ENCODE results near the gene CCDC184. TPM values are rescaled to one million over a fixed set of nuclear protein-coding genes. Genes with fewer than 3 reads are reported as not detected.

Gene CCDC184
- total RNA-seq, 1 experiment from 2014 or later: 11.9 TPM

DNA sequence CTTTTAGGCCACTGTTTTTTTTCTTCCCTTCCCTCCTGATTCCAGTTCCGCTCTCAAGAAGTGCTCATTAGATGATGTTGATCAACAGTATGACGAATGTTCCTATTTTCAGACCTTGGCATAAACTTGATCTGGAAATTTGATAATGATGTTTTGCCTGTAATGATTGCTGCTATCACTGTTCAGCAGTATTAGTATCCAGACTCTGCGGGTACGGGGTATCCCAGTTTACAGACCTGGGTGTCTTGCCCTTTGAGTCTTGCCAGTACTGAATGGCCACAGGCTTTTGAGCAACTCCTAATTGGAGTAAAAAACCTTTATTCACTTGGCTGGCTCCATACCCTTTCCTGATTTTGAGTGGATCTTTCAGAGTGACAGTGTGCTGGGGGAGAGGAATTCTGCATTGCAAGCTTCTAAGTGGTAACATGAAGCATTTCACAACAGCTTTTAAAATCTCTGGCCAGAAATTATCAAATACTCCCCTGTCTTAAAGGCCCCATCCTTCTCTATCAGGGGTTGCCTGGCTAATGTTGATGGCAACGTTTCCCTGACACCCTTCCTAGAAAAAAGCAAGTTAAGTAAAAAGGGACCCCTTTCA, 20.2 kb upstream of the CCDC184 start:
- no peak overlapping the region for H3K27ac ChIP-seq
- no peaks in the 10 kb centered on the region for H3K27me3 ChIP-seq (replicated peaks)
- DNase-seq (ENCODE audit: low read depth in 1 of 2, low spot score in 2 of 2): peak in 1 of 2 experiments; percentile 71
- no peaks in the 10 kb centered on the region for H3K4me1 ChIP-seq (replicated peaks)
- H3K36me3 ChIP-seq: no peaks in the 10 kb centered on the region
- no peak overlapping the region for H3K4me3 ChIP-seq
- H3K9me3 ChIP-seq (replicated peaks): 0 out of 2 replicates have a peak, but pooled peaks cover 3% of the 10 kb centered on the region

DNA sequence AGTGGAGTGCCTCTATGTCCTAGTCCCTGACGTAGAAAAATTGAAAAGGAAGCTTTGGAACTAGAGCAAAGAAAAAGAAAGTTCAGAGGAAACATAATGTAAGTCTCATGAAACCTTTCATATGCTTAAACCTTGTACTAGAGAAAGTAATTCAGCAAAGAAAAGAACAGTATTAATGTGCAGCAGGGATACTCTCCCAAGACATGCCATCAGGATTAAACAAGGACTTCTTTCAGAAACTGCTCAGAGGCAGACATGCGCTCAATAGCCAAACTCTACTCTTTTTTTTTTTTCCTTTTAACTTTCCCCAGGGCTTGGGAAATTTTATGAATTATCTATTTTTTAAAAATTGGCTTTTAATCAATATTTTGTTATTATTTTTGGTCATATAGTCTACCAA, 19.0 kb upstream of the CCDC184 start:
- H3K36me3 ChIP-seq: no peaks in the 10 kb centered on the region
- 0 out of 2 replicates have a peak, but pooled peaks cover 3% of the 10 kb centered on the region for H3K9me3 ChIP-seq (replicated peaks)
- no peak overlapping the region for H3K4me3 ChIP-seq
- peak in 1 of 2 experiments; percentile 44 for DNase-seq (ENCODE audit: low read depth in 1 of 2, low spot score in 2 of 2)
- no peak overlapping the region for H3K27ac ChIP-seq
- H3K4me1 ChIP-seq (replicated peaks): no peaks in the 10 kb centered on the region
- no peaks in the 10 kb centered on the region for H3K27me3 ChIP-seq (replicated peaks)

DNA sequence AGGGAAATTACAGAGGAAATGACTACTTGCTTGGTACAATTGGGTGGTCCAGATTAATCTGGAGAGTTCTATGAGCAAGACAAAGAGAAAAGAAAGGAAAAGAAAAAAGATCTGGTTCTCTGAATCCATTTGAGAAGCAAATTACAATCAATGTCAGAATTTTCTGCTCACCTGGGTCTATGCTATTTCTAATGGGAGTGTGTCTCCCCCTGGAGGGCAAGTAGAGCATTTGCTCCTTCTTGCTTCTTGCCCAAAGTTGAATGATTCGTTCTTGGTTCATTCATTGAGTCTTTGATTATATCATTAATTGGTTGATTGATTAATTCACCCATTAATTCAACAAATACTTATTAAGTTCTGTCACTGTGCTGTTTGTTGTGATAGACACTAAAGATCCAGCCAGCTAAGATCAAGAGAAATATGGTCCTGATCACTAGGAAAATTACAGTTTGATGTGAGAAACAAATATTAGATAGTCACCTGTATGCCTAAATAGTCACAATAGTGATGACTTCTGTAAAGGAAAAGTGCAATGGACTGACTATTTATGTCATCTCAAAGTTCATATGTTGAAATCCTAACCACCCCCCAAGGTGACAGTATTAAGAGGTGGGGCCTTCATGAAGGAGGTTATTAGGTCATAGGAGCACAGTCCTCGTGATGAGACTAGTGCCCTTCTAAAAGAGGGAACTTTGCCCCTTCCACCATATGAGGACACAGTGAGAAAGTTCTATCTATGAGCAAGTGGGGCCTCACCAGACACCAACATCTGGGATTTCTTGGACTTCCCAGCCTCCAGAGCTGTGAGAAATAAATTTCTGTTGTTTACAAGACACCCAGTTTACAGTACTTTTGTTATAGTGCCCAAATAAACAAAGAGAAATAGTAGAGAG, 18.1 kb upstream of the CCDC184 start:
- H3K27me3 ChIP-seq (replicated peaks): no peaks in the 10 kb centered on the region
- H3K36me3 ChIP-seq: no peaks in the 10 kb centered on the region
- DNase-seq (ENCODE audit: low read depth in 1 of 2, low spot score in 2 of 2): peak; percentile 96 to 97
- H3K9me3 ChIP-seq (replicated peaks): 0 out of 2 replicates have a peak, but pooled peaks cover 3% of the 10 kb centered on the region
- no peak overlapping the region for H3K27ac ChIP-seq
- no peak overlapping the region for H3K4me3 ChIP-seq
- H3K4me1 ChIP-seq (replicated peaks): no peaks in the 10 kb centered on the region

DNA sequence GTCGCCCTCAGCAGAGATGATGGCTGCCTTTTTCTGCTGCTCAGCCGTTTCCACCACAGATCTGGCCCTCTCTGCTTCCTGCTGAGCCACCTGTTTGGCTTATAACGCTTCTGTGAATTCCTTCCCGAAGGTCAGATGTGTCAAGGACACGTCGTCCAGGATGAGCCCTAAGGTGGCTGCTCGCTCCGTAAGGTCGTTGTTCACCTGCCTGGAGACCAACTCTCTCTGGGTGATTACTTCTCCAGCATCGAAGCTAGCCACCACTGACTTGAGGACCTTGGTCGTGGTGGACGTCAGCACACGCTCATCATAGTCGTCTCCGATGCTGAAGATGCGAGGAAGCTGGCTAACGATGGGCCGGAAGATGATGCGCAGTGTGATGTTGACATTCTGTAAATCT, 14.4 kb upstream of the CCDC184 start:
- H3K27me3 ChIP-seq (replicated peaks): no peaks in the 10 kb centered on the region

DNA sequence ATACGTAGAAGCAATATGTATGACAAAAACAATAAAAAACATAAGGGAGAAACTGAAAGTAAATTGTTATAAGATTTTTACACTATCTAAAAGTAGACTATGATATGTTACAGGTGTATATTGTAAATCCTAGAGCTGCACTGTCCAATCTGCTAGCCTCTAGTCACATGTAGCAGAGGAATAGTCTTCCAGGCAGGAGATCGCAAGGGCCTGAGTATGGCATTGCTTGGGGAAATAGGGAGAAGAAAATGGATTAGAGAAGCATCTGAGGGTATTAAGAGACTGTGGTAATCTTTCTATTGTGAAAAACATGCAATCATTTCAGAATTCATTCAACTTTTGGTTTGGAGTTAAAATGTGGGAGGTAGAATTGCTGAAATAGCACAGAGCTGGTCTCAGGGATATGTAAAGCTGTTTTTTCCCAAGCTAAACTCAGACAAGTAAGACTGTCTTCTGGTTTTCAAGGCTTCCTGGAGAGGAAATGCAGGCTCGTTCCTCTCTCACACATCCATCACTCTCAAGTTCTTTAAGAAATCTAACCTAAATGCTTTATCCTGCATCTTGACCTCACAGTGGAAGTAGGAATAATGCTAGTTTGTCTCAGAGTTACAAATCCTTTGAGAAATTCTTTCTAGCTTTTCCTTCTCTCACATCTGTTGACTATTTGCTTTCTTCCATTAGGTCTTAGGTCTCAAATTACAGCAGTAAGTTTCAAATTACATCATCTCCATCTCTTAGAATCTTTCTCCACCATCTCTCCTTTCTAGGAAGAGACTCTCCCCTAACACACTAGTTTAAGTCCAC, 7.6 kb upstream of the CCDC184 start:
- Histone ChIP-seq H3K9me3 (replicated peaks) (no peaks in the 10 kb centered on the region), H3K27me3 (replicated peaks) (peaks cover 25% of the 10 kb centered on the region), H3K4me3 (no peak overlapping the region), H3K36me3 (no peaks in the 10 kb centered on the region), H3K4me1 (replicated peaks) (peaks cover 7% of the 10 kb centered on the region), H3K27ac (no peak overlapping the region)
- DNase-seq (ENCODE audit: low read depth in 1 of 2, low spot score in 2 of 2): peak in 1 of 2 experiments; percentile 63

More for the DNA sequence above, 14.4 kb upstream of the CCDC184 start:
- H3K4me3 ChIP-seq: no peak overlapping the region
- 0 out of 2 replicates have a peak, but pooled peaks cover 3% of the 10 kb centered on the region for H3K9me3 ChIP-seq (replicated peaks)
- H3K36me3 ChIP-seq: no peaks in the 10 kb centered on the region
- H3K4me1 ChIP-seq (replicated peaks): no peaks in the 10 kb centered on the region
- no peak overlapping the region for H3K27ac ChIP-seq
- DNase-seq (ENCODE audit: low read depth in 1 of 2, low spot score in 2 of 2): peak in 1 of 2 experiments; percentile 86

DNA sequence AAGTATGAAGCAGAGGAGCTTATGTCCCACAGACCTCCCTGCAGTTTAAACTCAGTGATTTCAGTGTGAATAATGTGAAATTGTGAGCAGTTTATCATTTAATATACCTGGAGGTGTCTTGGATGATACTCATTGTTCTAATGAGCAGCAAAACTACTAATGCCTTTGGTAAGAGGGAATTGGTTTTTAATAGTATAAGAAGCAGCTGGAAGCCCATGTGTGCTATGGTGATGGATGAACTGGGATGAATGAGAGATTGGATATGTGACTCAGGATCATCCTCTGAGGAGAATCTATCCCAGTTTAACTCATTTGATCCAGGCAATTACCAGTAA, 7.1 kb upstream of the CCDC184 start:
- DNase-seq (ENCODE audit: low read depth in 1 of 2, low spot score in 2 of 2): peak in 1 of 2 experiments; percentile 52
- no peak overlapping the region for H3K4me3 ChIP-seq
- H3K9me3 ChIP-seq (replicated peaks): no peaks in the 10 kb centered on the region
- peaks cover 25% of the 10 kb centered on the region for H3K27me3 ChIP-seq (replicated peaks)
- peaks cover 7% of the 10 kb centered on the region for H3K4me1 ChIP-seq (replicated peaks)
- H3K27ac ChIP-seq: no peak overlapping the region
- H3K36me3 ChIP-seq: no peaks in the 10 kb centered on the region

DNA sequence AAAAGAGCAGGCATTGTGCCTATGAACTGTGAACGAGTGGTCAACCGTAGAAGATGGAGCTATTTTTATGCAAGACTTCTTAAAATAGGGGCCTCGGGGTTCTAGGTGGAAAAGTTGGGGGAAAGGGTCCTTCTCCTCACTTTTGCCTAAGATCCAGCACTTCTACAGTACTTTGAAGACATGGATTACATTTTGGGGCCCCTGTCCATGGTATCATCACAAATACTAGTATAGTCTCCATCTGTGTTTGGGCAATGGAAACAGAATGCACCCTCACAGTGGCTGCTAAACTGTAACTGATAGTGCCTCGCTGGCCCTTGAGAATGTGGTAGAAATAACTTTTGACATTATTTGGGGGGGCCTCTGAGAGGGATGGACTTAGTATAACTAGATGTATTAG, 5.5 kb upstream of the CCDC184 start:
- peak in 1 of 2 experiments; percentile 72 for DNase-seq (ENCODE audit: low read depth in 1 of 2, low spot score in 2 of 2)
- peaks cover 16% of the 10 kb centered on the region for H3K4me1 ChIP-seq (replicated peaks)
- H3K36me3 ChIP-seq: no peaks in the 10 kb centered on the region
- H3K9me3 ChIP-seq (replicated peaks): no peaks in the 10 kb centered on the region
- H3K27me3 ChIP-seq (replicated peaks): peaks cover 25% of the 10 kb centered on the region
- H3K27ac ChIP-seq: no peak overlapping the region
- H3K4me3 ChIP-seq: no peak overlapping the region

DNA sequence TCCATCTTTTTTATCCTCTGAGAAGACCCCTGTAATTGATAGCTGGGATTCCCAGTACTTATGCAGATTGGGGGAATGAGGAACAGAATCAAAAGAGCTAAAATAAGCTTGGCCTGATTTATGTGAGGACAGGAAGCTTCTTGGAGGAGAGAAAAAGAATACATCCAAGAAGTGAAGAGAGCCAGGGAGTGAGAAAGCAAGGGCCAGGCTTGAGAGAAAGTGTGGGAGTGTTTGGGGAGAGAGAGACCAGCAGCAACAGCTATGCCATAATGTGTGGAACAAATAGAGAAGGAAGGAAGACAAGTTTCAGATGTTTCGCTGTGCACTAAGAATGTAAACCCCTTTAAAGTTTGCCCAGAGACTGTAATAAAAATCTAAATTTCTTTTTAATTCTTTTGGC, 4.0 kb upstream of the CCDC184 start:
- H3K36me3 ChIP-seq: peaks cover 4% of the 10 kb centered on the region
- H3K9me3 ChIP-seq (replicated peaks): peaks cover 6% of the 10 kb centered on the region
- peak in 1 of 2 experiments; percentile 65 for DNase-seq (ENCODE audit: low read depth in 1 of 2, low spot score in 2 of 2)
- peaks cover 30% of the 10 kb centered on the region for H3K27me3 ChIP-seq (replicated peaks)
- H3K4me3 ChIP-seq: no peak overlapping the region
- no peak overlapping the region for H3K27ac ChIP-seq
- peaks cover 27% of the 10 kb centered on the region for H3K4me1 ChIP-seq (replicated peaks)

DNA sequence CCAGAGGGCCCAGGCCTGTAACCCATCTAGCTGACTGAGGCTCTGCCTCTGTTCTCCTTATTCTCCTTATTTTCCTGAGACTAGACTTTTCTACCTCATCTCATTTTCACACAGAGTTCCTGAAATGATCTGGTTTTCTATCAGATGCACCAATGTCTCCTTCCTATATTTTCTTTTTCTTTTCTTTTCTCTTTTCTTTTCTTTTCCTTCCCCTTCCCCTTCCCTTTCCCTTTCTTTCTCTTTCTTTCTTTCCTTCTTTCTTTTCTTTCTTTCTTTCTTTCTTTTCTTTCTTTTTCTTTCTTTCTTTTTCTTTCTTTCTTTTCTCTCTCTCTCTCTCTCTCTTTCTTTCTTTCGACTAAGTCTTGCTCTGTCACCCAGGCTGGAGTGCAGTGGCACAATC, 3.0 kb upstream of the CCDC184 start:
- Histone ChIP-seq H3K4me1 (replicated peaks) (peaks cover 29% of the 10 kb centered on the region), H3K36me3 (peaks cover 4% of the 10 kb centered on the region), H3K9me3 (replicated peaks) (peaks cover 6% of the 10 kb centered on the region), H3K27ac (no peak overlapping the region), H3K4me3 (no peak overlapping the region), H3K27me3 (replicated peaks) (peaks cover 37% of the 10 kb centered on the region)
- DNase-seq (ENCODE audit: low read depth in 1 of 2, low spot score in 2 of 2): no peak

DNA sequence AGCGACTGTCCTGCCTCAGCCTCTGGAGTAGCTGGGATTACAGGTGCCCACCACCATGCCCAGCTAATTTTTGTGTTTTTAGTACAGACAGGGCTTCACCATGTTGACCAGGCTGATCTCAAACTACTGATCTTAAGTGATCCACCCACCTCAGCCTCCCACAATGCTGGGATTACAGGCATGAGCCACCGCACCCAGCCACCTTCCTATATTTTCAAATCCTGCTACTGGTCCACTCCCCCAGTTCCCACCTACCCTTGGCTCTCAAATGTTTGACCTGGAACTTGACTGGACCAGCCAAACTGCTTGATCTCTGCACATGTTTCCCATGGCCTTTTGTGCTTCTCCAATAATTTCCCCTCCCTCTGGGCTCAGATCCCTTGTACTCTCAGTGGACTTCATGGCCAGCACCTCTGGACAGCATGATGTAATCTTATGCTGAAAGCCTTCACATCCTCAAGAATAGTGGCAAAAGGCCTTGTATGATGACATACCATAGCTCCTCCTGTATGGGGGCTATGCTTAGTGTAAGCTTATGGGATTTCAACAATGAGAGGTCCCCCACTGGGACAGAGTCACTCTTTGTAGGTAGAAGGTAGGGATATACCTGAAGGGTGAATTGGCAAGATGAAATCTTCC, 2.5 kb upstream of the CCDC184 start:
- Histone ChIP-seq H3K27ac (no peak overlapping the region), H3K27me3 (replicated peaks) (peaks cover 32% of the 10 kb centered on the region), H3K4me1 (replicated peaks) (peaks cover 25% of the 10 kb centered on the region), H3K4me3 (no peak overlapping the region), H3K9me3 (replicated peaks) (peaks cover 6% of the 10 kb centered on the region), H3K36me3 (peaks cover 4% of the 10 kb centered on the region)
- DNase-seq (ENCODE audit: low read depth in 1 of 2, low spot score in 2 of 2): peak in 1 of 2 experiments; percentile 78

DNA sequence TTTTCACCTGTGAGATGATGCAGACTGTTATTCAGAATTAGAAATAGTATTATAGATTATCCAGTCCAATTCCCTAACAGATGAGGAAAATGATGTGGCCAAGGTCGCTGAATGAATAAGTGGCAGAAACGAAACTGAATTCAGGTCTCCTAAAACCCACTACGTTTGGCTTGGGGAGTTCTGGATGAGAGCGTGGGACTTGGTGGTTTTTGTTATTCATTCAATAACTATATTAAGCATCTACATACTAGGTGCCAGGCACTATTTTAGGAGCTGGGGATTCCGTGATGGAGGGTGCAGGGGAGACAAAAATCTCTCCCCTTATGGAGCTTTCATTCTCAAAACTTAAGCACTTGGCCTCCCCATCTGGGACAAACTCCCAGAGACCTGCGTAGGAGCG, 813 bp upstream of the CCDC184 start:
- peaks cover 6% of the 10 kb centered on the region for H3K9me3 ChIP-seq (replicated peaks)
- H3K27me3 ChIP-seq (replicated peaks): peaks cover 19% of the 10 kb centered on the region
- peaks cover 4% of the 10 kb centered on the region for H3K36me3 ChIP-seq
- peaks cover 22% of the 10 kb centered on the region for H3K4me1 ChIP-seq (replicated peaks)
- peak overlapping the region; percentile 72 for H3K4me3 ChIP-seq
- peak overlapping the region; percentile 60; the same call in 1 of the 2 replicates for H3K27ac ChIP-seq
- DNase-seq (ENCODE audit: low read depth in 1 of 2, low spot score in 2 of 2): no peak

DNA sequence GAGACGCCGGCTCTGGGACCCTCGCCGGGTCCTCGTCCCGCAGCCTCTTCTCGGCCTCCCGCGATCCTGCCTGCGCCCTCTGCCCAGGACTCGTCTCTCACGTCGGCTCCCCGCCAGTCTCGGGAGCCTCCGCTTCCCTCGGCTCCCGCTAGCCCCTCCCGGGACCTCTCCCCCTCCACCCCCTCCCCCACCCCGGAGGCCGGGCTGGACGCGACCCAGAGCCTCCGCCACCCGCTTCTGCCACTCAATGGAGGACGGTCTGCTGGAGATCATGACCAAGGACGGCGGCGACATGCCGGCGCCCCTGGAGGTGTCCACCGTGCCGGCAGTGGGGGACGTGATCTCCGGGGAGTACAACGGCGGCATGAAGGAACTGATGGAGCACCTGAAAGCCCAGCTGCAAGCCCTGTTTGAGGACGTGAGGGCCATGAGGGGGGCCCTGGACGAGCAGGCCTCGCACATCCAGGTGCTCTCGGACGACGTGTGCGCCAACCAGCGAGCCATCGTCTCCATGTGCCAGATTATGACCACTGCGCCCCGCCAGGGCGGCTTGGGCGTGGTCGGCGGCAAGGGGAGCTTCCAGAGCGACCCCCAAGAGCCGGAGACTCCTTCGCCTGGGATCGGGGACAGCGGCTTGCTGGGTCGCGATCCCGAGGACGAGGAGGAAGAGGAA, 568 bp downstream of the CCDC184 start:
- peak; percentile 81 to 96 for DNase-seq (ENCODE audit: low read depth in 1 of 2, low spot score in 2 of 2)
- peaks cover 22% of the 10 kb centered on the region for H3K4me1 ChIP-seq (replicated peaks)
- H3K27ac ChIP-seq: peak overlapping the region; percentile 60
- H3K27me3 ChIP-seq (replicated peaks): peaks cover 12% of the 10 kb centered on the region
- H3K36me3 ChIP-seq: peaks cover 4% of the 10 kb centered on the region
- peaks cover 6% of the 10 kb centered on the region for H3K9me3 ChIP-seq (replicated peaks)
- peak overlapping the region; percentile 72 for H3K4me3 ChIP-seq

DNA sequence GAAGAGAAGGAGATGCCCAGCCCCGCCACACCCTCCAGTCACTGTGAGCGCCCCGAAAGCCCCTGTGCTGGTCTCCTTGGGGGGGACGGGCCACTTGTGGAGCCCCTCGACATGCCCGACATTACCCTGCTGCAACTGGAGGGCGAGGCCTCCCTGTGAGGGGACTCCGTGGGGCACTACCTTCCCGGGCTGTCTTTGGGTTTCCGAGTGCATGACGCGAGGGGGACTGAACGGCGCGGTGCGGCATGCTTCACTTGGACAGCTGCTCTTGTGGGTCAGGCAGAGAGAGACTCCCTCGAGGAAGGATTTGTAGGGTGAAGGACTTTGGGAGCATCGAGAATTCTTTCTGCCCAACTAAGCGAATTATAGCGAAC, 1.1 kb downstream of the CCDC184 start:
- Histone ChIP-seq H3K27ac (no peak overlapping the region), H3K4me3 (peak overlapping the region; percentile 72), H3K36me3 (peaks cover 4% of the 10 kb centered on the region), H3K27me3 (replicated peaks) (peaks cover 12% of the 10 kb centered on the region), H3K9me3 (replicated peaks) (peaks cover 6% of the 10 kb centered on the region), H3K4me1 (replicated peaks) (peaks cover 22% of the 10 kb centered on the region)
- DNase-seq (ENCODE audit: low read depth in 1 of 2, low spot score in 2 of 2): peak in 1 of 2 experiments; percentile 91

Measured in SJSA1 (cell line).